Heart left ventricle (tissue), 13 donors: ENCODE results near the gene TRIM67.

Source experiments
- POLR2A ChIP-seq, 2 donors: fragments of 450-650 bp; IDR thresholded peaks; one replicate each; pipeline ENCODE4 v1.6.1; 2017; ENCODE audit warnings: antibody characterized with exemption in 2 of 2, mild to moderate bottlenecking in 2 of 2, moderate library complexity in 2 of 2
- TF ChIP-seq, protein P1 (sequence below), 12 donors: fragments of 200-600 bp; sonication (generic) in 4 of 12; IDR thresholded peaks; one replicate each; pipeline versions ENCODE4 v1.5.0 to v1.8.0; 2018 to 2022; ENCODE audit warnings: antibody characterized with exemption in 12 of 12, mild to moderate bottlenecking in 5 of 12
- donor health status: ischemic (EF 13 %, LVEDD 7.1; RV severe dilation, severe dysfunction).
- donor health status: DM: no; HTN: yes; CAD: no.
- donor health status: DM: no; HTN: no; CAD: no.
- donor health status: ischemic (EF 25% LVEDD 6.9; RV normal size, moderate dysfunction).
- donor health status: ischemic (EF 25% LVEDD 5.7; RV mildly dilated, moderate dysfunction).
- donor health status: ischemic (EF 35%, LVEDD 5.7; RV mildly dilated, moderate dysfunction).
- donor health status: nonischemic (EF 11% LVEDD 7.7; RV severe dilation, severe dysfunction).
- donor health status: DM: yes; HTN: yes; CAD: no.
- donor health status: PGD.
- donor health status: ischemic (EF 29% LVEDD 5.4; RV normal size, mild dysfunction).
- donor health status: nonischemic (EF 23%, LVEDD 6.1; RV moderate dilation, normal function).

- TF ChIP-seq, protein P1, sequence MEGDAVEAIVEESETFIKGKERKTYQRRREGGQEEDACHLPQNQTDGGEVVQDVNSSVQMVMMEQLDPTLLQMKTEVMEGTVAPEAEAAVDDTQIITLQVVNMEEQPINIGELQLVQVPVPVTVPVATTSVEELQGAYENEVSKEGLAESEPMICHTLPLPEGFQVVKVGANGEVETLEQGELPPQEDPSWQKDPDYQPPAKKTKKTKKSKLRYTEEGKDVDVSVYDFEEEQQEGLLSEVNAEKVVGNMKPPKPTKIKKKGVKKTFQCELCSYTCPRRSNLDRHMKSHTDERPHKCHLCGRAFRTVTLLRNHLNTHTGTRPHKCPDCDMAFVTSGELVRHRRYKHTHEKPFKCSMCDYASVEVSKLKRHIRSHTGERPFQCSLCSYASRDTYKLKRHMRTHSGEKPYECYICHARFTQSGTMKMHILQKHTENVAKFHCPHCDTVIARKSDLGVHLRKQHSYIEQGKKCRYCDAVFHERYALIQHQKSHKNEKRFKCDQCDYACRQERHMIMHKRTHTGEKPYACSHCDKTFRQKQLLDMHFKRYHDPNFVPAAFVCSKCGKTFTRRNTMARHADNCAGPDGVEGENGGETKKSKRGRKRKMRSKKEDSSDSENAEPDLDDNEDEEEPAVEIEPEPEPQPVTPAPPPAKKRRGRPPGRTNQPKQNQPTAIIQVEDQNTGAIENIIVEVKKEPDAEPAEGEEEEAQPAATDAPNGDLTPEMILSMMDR (IDR thresholded peaks at IDR 0.05), result no peak
- no peak for TF ChIP-seq POLR2A (IDR thresholded peaks at IDR 0.05)
Measured at GRCh38 chr1:231187571-231187970, 25.7 kb downstream of the TRIM67 start.
